T-cell (primary cell): Measurements from ENCODE around the gene SHC3. TPM values are rescaled to one million over a fixed set of nuclear protein-coding genes. Genes with fewer than 3 reads are reported as not detected.

Experiments
- ATAC-seq, 4 experiments: fragments of 200-7000 bp in 3 of 4; fragments of 150-1000 bp in 1 of 4; cut with Tn5 transposase; replicated peaks in 1 of 4; 1 replicate in 3 of 4; 2 replicates in 1 of 4; pipeline ENCODE4 v1.10.0; 2021; ENCODE audit warnings: moderate library complexity in 3 of 4, mild to moderate bottlenecking in 2 of 4, moderate number of reproducible peaks in 1 of 4
- CTCF ChIA-PET, 2 donors: fragments of 300-600 bp; sonication (Branson Sonifier 250); formaldehyde crosslinking; loops; one replicate each; lab custom pipeline; 2022; ENCODE audit warnings: antibody characterized with exemption in 2 of 2; lab: Charles Lee
- POLR2A ChIA-PET, 2 donors: fragments of 300-600 bp; sonication (Branson Sonifier 250); formaldehyde crosslinking; loops; one replicate each; lab custom pipeline; 2022; ENCODE audit warnings: antibody characterized with exemption in 2 of 2; lab: Charles Lee
- DNase-seq, 35 experiments: peaks; one replicate each; pipeline versions ENCODE4 v3.0.0 to v3.0.0-alpha.2; 2013 to 2023
- H3K27ac ChIP-seq: one replicate; pipeline ENCODE4 v1.5.1; 2013; ENCODE audit warnings: low read length
- H3K27me3 ChIP-seq, 2 experiments: replicated peaks in 1 of 2; 1 replicate in 1 of 2; 2 replicates in 1 of 2; pipeline versions ENCODE4 v1.6.1 to v1.7.0; 2013; ENCODE audit warnings: low read length in 1 of 2, mixed read lengths in 1 of 2; ENCODE audit not compliant: control insufficient read depth in 2 of 2, insufficient read depth in 2 of 2; ENCODE audit errors: extremely low read depth in 1 of 2
- H3K36me3 ChIP-seq, 2 donors: 1 replicate in 1 of 2; 2 replicates in 1 of 2; pipeline versions ENCODE4 v1.6.1 to v1.7.0; 2013; ENCODE audit warnings: low read length in 1 of 2; ENCODE audit not compliant: control insufficient read depth in 2 of 2, insufficient read depth in 1 of 2; ENCODE audit errors: extremely low read depth in 1 of 2
- H3K4me1 ChIP-seq, 2 experiments: 1 replicate in 1 of 2; 2 replicates in 1 of 2; pipeline versions ENCODE4 v1.6.1 to v1.7.0; 2013; ENCODE audit warnings: low read length in 2 of 2, mixed read lengths in 1 of 2; ENCODE audit not compliant: insufficient read depth in 2 of 2, control insufficient read depth in 1 of 2; ENCODE audit errors: extremely low read depth in 1 of 2
- H3K4me3 ChIP-seq, 2 donors: 1 replicate in 1 of 2; 2 replicates in 1 of 2; pipeline versions ENCODE4 v1.5.1 to v1.7.0; 2013; ENCODE audit warnings: mild to moderate bottlenecking in 2 of 2, low read length in 1 of 2, moderate library complexity in 1 of 2; ENCODE audit not compliant: control insufficient read depth in 1 of 2; ENCODE audit errors: extremely low read depth in 1 of 2
- H3K9me3 ChIP-seq: 2 replicates; pipeline ENCODE4 v1.7.0; 2013
- H3K27ac Mint-ChIP-seq, 2 donors: one replicate each; pipeline ENCODE4 v1.8.0; 2020 to 2021; ENCODE audit warnings: mild to moderate bottlenecking in 2 of 2, mixed read lengths in 2 of 2
- H3K27me3 Mint-ChIP-seq, 2 donors: one replicate each; pipeline ENCODE4 v1.8.0; 2021 to 2022; ENCODE audit warnings: mixed read lengths in 2 of 2
- H3K36me3 Mint-ChIP-seq: one replicate; pipeline ENCODE4 v1.8.0; 2021; ENCODE audit warnings: mixed read lengths
- H3K4me1 Mint-ChIP-seq, 3 donors: one replicate each; pipeline ENCODE4 v1.8.0; 2020 to 2022; ENCODE audit warnings: mixed read lengths in 3 of 3, mild to moderate bottlenecking in 1 of 3
- H3K4me3 Mint-ChIP-seq, 3 donors: one replicate each; pipeline ENCODE4 v1.8.0; 2020 to 2022; ENCODE audit warnings: mild to moderate bottlenecking in 3 of 3, mixed read lengths in 3 of 3, moderate library complexity in 3 of 3
- H3K9me3 Mint-ChIP-seq, 3 donors: one replicate each; pipeline ENCODE4 v1.8.0; 2020 to 2022; ENCODE audit warnings: mixed read lengths in 3 of 3
- WGBS: methylation state at CpG from one replicate; pipeline ENCODE4 v1.1.5; 2013; ENCODE audit warnings: missing lambda C conversion rate; ENCODE audit not compliant: insufficient coverage; 5-methylcytosine and 5-hydroxymethylcytosine counted together
- total RNA-seq, 35 experiments: library from RNA in 6 of 35; stranded (reverse) in 6 of 35; fragments of 120-200 nt in 1 of 35; gene quantifications; one replicate each; pipeline versions ENCODE4 v1.2.1 to v1.2.4 and lab custom pipeline; 2013 to 2026

The SHC3 gene
- total RNA-seq, 5 donors from 2014 or later (not counting 1 experiment from before 2014, with no cell fraction given): 0.16 to 0.19 (median 0.18) TPM; not detected in 2

DNA sequence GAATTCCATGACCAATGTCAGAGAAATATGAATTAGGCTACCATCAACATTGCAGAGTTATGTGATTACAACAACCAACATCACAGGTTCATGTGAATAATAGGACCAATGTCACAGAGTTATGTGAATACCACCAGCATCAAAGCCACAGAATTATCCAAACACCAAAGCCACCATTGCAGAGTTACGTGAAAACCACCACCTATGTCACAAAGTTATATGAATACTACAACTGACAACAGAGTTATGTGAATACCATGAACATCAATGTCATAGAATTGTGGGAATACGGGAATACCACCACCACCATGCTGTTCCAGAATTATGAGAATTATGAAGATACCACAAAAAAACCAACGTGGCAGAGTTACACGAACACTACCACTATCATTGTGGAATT is 64.8 kb downstream of the SHC3 start:
- H3K27ac Mint-ChIP-seq: no peak overlapping the region
- H3K9me3 ChIP-seq: no peaks in the 10 kb centered on the region
- no peaks in the 10 kb centered on the region for H3K27me3 ChIP-seq
- 90% methylated on average over 2 of the region's 4 CpGs for WGBS
- H3K4me3 Mint-ChIP-seq: no peak overlapping the region
- H3K27me3 Mint-ChIP-seq: peaks cover 3 to 24% of the 10 kb centered on the region in 2 donors
- H3K9me3 Mint-ChIP-seq: peaks cover 2 to 9% (median 2%) of the 10 kb centered on the region in 3 donors
- H3K36me3 ChIP-seq: no peaks in the 10 kb centered on the region
- ChIA-PET CTCF (no interaction called here), POLR2A (no interaction called here)
- H3K27ac ChIP-seq: no peak overlapping the region
- no peak for ATAC-seq
- H3K4me1 Mint-ChIP-seq: no peaks in the 10 kb centered on the region
- no peak overlapping the region for H3K4me3 ChIP-seq
- no peak for DNase-seq
- H3K36me3 Mint-ChIP-seq: no peaks in the 10 kb centered on the region
- H3K4me1 ChIP-seq: no peaks in the 10 kb centered on the region

DNA sequence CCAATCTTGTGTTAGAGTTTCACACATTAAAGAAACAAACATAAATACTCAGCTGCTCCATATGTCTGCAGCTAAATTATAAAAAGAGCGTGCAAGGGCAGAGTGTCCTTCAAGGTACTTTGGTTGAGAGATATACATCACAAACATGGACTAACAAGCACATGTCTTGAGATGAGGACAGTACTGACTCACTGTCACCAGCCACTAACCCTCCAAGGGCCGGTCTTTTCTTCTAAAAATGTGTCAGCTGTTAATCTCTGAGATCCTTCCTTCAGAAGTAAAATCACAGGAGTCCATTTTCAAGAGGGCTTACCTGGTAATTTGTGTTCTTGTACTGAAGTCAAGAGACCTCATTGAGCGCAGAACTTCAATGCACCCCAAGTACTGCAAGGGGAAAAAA is 66.4 kb downstream of the SHC3 start:
- Histone ChIP-seq H3K27ac (no peak overlapping the region), H3K27me3 (no peaks in the 10 kb centered on the region), H3K4me3 (no peak overlapping the region), H3K9me3 (no peaks in the 10 kb centered on the region), H3K36me3 (no peaks in the 10 kb centered on the region), H3K4me1 (no peaks in the 10 kb centered on the region)
- no peak overlapping the region for H3K4me3 Mint-ChIP-seq
- ChIA-PET CTCF (no interaction called here), POLR2A (no interaction called here)
- H3K27ac Mint-ChIP-seq: no peak overlapping the region
- no peaks in the 10 kb centered on the region for H3K36me3 Mint-ChIP-seq
- H3K4me1 Mint-ChIP-seq: no peaks in the 10 kb centered on the region
- ATAC-seq (no peak), DNase-seq (no peak)
- H3K27me3 Mint-ChIP-seq: peaks cover 0 to 24% of the 10 kb centered on the region in 2 donors
- WGBS: 100% methylated on average over 1 of the region's 3 CpGs
- H3K9me3 Mint-ChIP-seq: peaks cover 0 to 4% (median 0%) of the 10 kb centered on the region in 3 donors

DNA sequence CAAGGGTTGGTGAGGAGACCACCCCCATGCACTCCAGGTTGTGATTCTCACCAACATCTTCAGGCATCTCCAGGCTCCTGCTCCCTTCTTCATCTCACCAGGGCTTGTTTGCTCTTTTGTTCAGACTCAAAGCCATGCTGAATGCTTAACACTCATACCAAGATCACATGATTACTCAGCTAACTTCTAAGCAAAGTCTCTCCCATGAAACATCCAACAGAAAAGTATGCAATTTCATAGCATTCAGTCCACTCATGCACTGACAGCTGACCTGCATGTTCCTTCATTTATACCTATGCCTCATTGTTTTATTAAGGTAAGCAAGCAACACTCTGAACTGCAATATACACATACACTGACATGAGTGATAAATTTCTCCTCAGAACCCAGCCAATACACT is 69.0 kb downstream of the SHC3 start:
- no peak for DNase-seq
- H3K9me3 ChIP-seq: no peaks in the 10 kb centered on the region
- Mint-ChIP-seq H3K4me3 (no peak overlapping the region), H3K36me3 (no peaks in the 10 kb centered on the region), H3K9me3 (no peaks in the 10 kb centered on the region), H3K4me1 (no peaks in the 10 kb centered on the region), H3K27ac (no peak overlapping the region), H3K27me3 (peaks cover 4 to 16% of the 10 kb centered on the region in 2 donors)
- ATAC-seq: no peak
- no peak overlapping the region for H3K27ac ChIP-seq
- ChIA-PET CTCF (no interaction called here), POLR2A (no interaction called here)
- no peaks in the 10 kb centered on the region for H3K36me3 ChIP-seq
- H3K4me3 ChIP-seq: no peak overlapping the region
- no peaks in the 10 kb centered on the region for H3K4me1 ChIP-seq
- peaks cover 0 to 13% of the 10 kb centered on the region in 2 experiments for H3K27me3 ChIP-seq

DNA sequence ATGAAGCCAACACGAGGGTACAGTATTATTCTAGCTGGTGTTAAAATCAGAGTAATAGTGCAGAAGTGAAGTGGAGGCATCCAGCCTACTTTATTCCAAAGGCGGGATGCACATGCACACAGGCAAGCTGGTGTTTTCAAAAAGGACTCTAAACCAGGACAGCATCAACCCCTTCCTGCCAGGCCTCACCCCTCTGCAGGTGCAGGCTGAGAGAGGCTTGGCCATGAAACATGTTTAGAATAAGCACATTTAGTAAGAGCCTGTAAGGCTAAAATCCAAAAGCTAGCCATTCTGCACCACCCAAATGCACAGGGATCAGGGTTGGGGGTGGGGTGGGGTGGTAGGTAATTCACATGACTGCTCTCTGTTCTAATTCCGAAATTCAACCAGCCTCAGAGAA is 71.2 kb downstream of the SHC3 start:
- H3K9me3 ChIP-seq: no peaks in the 10 kb centered on the region
- no peak for DNase-seq
- H3K27me3 ChIP-seq: peaks cover 0 to 13% of the 10 kb centered on the region in 2 experiments
- H3K36me3 Mint-ChIP-seq: no peaks in the 10 kb centered on the region
- no peaks in the 10 kb centered on the region for H3K4me1 Mint-ChIP-seq
- H3K4me1 ChIP-seq: no peaks in the 10 kb centered on the region
- H3K27ac ChIP-seq: no peak overlapping the region
- no peak overlapping the region for H3K4me3 ChIP-seq
- H3K27ac Mint-ChIP-seq: no peak overlapping the region
- no peaks in the 10 kb centered on the region for H3K9me3 Mint-ChIP-seq
- H3K27me3 Mint-ChIP-seq: peaks cover 13 to 20% of the 10 kb centered on the region in 2 donors
- H3K36me3 ChIP-seq: no peaks in the 10 kb centered on the region
- ChIA-PET POLR2A (no interaction called here), CTCF (no interaction called here)
- WGBS: no CpG with 5 or more reads among the region's 3 CpGs
- H3K4me3 Mint-ChIP-seq: no peak overlapping the region
- ATAC-seq: no peak

DNA sequence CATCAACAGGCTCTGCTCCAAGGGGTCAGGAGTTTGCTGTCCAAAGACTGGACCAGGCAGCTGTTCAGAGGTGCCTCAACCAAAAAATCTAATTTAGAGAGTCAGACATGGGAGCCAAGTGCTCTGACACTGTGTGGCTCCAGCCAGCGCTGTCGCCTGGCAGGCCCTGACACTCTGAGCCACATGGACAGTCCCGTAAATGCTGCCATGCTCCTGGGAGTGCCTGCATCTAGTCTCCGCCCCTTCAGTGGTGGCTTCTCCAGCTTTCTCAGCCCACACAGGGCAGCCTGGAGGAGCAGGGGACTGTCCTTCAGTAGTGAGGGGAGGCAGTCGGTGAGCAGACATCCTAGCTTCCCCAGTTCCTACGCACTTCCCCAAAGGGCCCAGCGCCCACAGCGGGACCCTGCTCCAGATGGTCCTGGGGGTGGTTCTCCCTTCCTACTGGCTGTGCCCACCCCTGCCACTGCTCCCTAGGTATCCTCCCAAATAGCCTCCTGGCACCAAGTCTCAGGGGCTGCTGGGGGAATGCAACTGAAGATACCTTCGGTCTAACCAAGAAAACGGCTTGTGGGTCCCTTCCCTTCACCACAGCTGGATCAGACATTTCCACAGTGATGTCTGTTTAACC is 72.3 kb downstream of the SHC3 start:
- Histone ChIP-seq H3K4me3 (no peak overlapping the region), H3K27ac (no peak overlapping the region), H3K36me3 (no peaks in the 10 kb centered on the region), H3K27me3 (peaks cover 0 to 13% of the 10 kb centered on the region in 2 experiments), H3K9me3 (no peaks in the 10 kb centered on the region), H3K4me1 (no peaks in the 10 kb centered on the region)
- Mint-ChIP-seq H3K27ac (no peak overlapping the region), H3K4me3 (no peak overlapping the region), H3K36me3 (no peaks in the 10 kb centered on the region), H3K4me1 (no peaks in the 10 kb centered on the region), H3K27me3 (peaks cover 13 to 20% of the 10 kb centered on the region in 2 donors), H3K9me3 (no peaks in the 10 kb centered on the region)
- POLR2A ChIA-PET: no interaction called here
- CTCF ChIA-PET: no interaction called here
- ATAC-seq: no peak
- 88% methylated on average over 5 of the region's 10 CpGs for WGBS
- DNase-seq: no peak

DNA sequence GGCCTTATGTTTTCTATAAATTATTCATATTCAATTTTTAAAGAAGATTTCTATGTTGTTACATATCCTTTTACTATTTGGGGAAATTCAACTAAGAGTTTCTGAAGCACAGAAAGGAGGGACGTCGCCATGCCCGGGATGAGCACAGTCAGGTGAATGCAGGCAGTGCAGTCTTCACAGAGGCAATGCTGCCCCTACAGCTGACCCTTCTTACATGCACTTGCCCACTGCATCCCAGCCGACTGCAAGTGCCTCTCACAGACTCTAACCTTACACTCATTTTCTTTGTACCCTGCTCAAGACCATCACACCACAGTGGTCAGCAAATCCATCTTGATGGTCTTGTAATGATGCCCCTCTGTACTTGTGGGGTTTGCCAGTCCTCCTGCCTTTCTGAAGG is 73.8 kb downstream of the SHC3 start:
- ATAC-seq: no peak
- Mint-ChIP-seq H3K27ac (no peak overlapping the region), H3K9me3 (no peaks in the 10 kb centered on the region), H3K36me3 (no peaks in the 10 kb centered on the region), H3K4me1 (no peaks in the 10 kb centered on the region), H3K4me3 (no peak overlapping the region), H3K27me3 (peaks cover 13 to 20% of the 10 kb centered on the region in 2 donors)
- H3K36me3 ChIP-seq: no peaks in the 10 kb centered on the region
- ChIA-PET POLR2A (no interaction called here), CTCF (no interaction called here)
- WGBS: 64% methylated on average over 3 of the region's 4 CpGs
- no peaks in the 10 kb centered on the region for H3K4me1 ChIP-seq
- no peaks in the 10 kb centered on the region for H3K9me3 ChIP-seq
- H3K4me3 ChIP-seq: no peak overlapping the region
- peaks cover 0 to 13% of the 10 kb centered on the region in 2 experiments for H3K27me3 ChIP-seq
- H3K27ac ChIP-seq: no peak overlapping the region
- DNase-seq: no peak

DNA sequence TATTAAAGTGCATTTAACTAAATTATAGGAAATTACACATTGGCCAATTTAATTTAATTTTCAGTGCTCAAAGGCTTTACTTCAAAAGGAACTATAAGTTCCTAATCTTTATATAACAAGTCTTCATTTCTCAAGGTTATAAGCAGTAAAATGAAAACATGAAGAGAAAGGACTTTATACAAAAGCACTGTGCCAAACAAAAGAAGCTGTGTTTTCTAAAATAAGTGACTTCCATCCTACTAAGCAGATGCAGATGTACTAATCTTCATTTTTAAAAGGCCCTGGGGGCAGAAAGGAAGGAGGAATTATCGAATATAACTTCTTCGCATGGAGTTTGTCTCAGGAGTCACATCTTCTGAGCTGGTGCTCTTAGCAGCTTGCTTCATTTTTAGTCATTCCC is 81.4 kb downstream of the SHC3 start:
- CTCF ChIA-PET: no interaction called here
- no peak overlapping the region for H3K27ac ChIP-seq
- no peaks in the 10 kb centered on the region for H3K9me3 ChIP-seq
- Mint-ChIP-seq H3K9me3 (no peaks in the 10 kb centered on the region), H3K36me3 (no peaks in the 10 kb centered on the region), H3K4me1 (no peaks in the 10 kb centered on the region), H3K4me3 (no peak overlapping the region), H3K27me3 (peaks cover 13 to 15% of the 10 kb centered on the region in 2 donors), H3K27ac (no peak overlapping the region)
- H3K36me3 ChIP-seq: no peaks in the 10 kb centered on the region
- DNase-seq (no peak), ATAC-seq (no peak)
- H3K4me1 ChIP-seq: no peaks in the 10 kb centered on the region
- H3K4me3 ChIP-seq: no peak overlapping the region
- POLR2A ChIA-PET: no interaction called here
- no peaks in the 10 kb centered on the region for H3K27me3 ChIP-seq
- 90% methylated on average over 2 of the region's 2 CpGs for WGBS
